Neural cell (in vitro differentiated cells): ENCODE data around the gene MAD1L1.

ENCODE experiments used
- CTCF ChIP-seq: fragments of 450-650 bp; IDR thresholded peaks from 2 replicates; pipeline ENCODE4 v1.5.1; 2014; ENCODE audit warnings: antibody characterized with exemption, mild to moderate bottlenecking, moderate library complexity; ENCODE audit not compliant: poor library complexity, severe bottlenecking
- EZH2 ChIP-seq: fragments of 200-600, 300-800 bp; shearing (Covaris generic), sonication (generic); IDR thresholded peaks from 2 replicates; pipeline ENCODE4 v1.6.1; 2014; ENCODE audit warnings: antibody characterized with exemption, low read length, borderline replicate concordance, mild to moderate bottlenecking; ENCODE audit not compliant: insufficient read depth, poor library complexity, severe bottlenecking
- MXI1 ChIP-seq: fragments of 450-650 bp; conservative IDR thresholded peaks from 2 replicates; pipeline ENCODE4 v1.6.1; 2014; ENCODE audit warnings: antibody characterized with exemption, mild to moderate bottlenecking; ENCODE audit not compliant: poor library complexity, severe bottlenecking
- POLR2AphosphoS5 ChIP-seq: IDR thresholded peaks from 2 replicates; pipeline ENCODE4 v1.6.1; 2012
- RAD21 ChIP-seq: fragments of 450-650 bp; conservative IDR thresholded peaks from 2 replicates; pipeline ENCODE4 v1.6.1; 2014; ENCODE audit warnings: antibody characterized with exemption, mild to moderate bottlenecking, moderate library complexity
- REST ChIP-seq: IDR thresholded peaks from 2 replicates; pipeline ENCODE4 v1.6.1; 2012; ENCODE audit warnings: borderline replicate concordance
- TAF1 ChIP-seq: IDR thresholded peaks from 2 replicates; pipeline ENCODE4 v1.6.1; 2012; ENCODE audit warnings: low read depth

- TF ChIP-seq CTCF (no peak), POLR2AphosphoS5 (no peak), REST (no peak), TAF1 (no peak), EZH2 (no peak), MXI1 (no peak), RAD21 (no peak)
These were observed 73.6 kb downstream of the MAD1L1 start for GRCh38 chr7:2159176-2159520.
